Measurements from ENCODE around the gene UBE3B.

DNA sequence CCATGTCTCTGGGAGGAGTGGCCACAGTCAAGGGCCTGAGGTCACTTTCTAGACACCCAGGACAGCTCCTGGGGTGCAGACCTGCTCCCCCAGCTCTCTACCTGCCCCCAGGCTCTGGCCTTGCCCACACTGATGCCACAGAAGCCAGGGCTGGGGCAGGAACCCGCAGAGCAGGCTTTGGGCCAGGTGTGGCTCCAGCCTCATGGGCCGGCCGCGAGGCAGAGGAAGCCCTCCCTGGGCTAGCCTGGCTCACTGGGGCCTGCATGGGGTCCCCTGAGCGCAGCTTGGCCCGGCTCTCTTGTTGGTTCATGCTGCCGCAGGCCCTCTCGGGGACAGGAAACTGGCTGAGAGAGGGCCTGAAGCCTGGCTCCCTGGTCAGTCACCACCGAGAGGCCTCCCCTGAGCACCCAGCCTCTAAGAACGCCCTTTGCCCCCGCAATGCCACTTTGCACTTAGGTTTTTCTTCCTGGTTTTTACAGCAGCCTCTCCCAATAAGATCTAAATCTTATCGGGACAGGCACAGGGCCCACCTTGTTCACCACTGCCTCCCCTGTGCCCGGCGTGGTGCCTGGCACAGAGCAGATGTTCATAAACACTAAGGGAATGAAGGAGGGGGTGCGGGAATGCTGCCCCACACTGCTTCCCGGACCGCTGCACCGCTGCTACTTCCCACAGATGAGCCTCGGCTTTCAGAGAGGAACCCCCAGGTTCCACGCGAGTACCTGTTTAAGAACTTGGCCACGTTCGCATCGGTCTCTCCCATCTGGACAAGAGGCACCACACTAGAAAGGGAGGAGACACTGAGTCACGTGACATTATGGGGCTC lies 81.2 kb downstream of the UBE3B start:
- TF ChIP-seq, protein P1, sequence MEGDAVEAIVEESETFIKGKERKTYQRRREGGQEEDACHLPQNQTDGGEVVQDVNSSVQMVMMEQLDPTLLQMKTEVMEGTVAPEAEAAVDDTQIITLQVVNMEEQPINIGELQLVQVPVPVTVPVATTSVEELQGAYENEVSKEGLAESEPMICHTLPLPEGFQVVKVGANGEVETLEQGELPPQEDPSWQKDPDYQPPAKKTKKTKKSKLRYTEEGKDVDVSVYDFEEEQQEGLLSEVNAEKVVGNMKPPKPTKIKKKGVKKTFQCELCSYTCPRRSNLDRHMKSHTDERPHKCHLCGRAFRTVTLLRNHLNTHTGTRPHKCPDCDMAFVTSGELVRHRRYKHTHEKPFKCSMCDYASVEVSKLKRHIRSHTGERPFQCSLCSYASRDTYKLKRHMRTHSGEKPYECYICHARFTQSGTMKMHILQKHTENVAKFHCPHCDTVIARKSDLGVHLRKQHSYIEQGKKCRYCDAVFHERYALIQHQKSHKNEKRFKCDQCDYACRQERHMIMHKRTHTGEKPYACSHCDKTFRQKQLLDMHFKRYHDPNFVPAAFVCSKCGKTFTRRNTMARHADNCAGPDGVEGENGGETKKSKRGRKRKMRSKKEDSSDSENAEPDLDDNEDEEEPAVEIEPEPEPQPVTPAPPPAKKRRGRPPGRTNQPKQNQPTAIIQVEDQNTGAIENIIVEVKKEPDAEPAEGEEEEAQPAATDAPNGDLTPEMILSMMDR (IDR thresholded peaks at IDR 0.05) = no peak
- TF ChIP-seq POLR2AphosphoS5 (IDR thresholded peaks at IDR 0.05) = no peak

Measured in prostate gland (tissue), 2 donors.